Measurements from ENCODE around the gene SRSF4. TPM values are rescaled to one million over a fixed set of nuclear protein-coding genes. Genes with fewer than 3 reads are reported as not detected.

The SRSF4 gene
- total and polyA plus RNA-seq, 2 donors (not counting 1 experiment from before 2014, with no cell fraction given): 48.4 to 93.5 TPM

GRCh38 chr1:29117381-29117780, 64.3 kb downstream of the SRSF4 start:
- no peaks in the 10 kb centered on the region for H3K9me3 Mint-ChIP-seq (ENCODE audit: insufficient read depth)
- intact Hi-C loops (cut with micrococcal nuclease): no loop called here
- Histone ChIP-seq H2AFZ (ENCODE audit: insufficient read depth, low read depth, low read length, poor library complexity, severe bottlenecking) (no peak overlapping the region), H3K9me3 (ENCODE audit: control extremely low read depth in 1 of 3, control insufficient read depth in 2 of 3, insufficient read depth in 1 of 3, low read length in 2 of 3) (peaks cover 0 to 5% (median 0%) of the 10 kb centered on the region in 3 donors), H3K79me2 (ENCODE audit: control insufficient read depth, insufficient read depth, low read length) (no peaks in the 10 kb centered on the region), H3K9ac (ENCODE audit: low read length) (no peak overlapping the region), H3K27me3 (replicated peaks in 1 of 4; ENCODE audit: control extremely low read depth in 1 of 4, control insufficient read depth in 3 of 4, insufficient read depth in 4 of 4, low read length in 3 of 4) (peaks cover 0 to 16% (median 4%) of the 10 kb centered on the region in 4 experiments), H3K4me3 (ENCODE audit: control extremely low read depth in 1 of 5, extremely low read depth in 1 of 5, insufficient read depth in 1 of 5, low read depth in 2 of 5, low read length in 4 of 5) (no peak overlapping the region), H3K36me3 (replicated peaks in 1 of 2; ENCODE audit: control extremely low read depth in 1 of 2, control insufficient read depth in 1 of 2, extremely low read depth in 1 of 2, insufficient read depth in 2 of 2, low read length in 1 of 2) (peaks cover under 1 to 54% of the 10 kb centered on the region in 2 experiments), H3K4me2 (replicated peaks; ENCODE audit: low read depth, low read length, poor library complexity, severe bottlenecking) (no peak overlapping the region), H3K27ac (ENCODE audit: low read length in 2 of 2) (no peak overlapping the region), H3K4me1 (ENCODE audit: control insufficient read depth in 2 of 2, insufficient read depth in 2 of 2, low read length in 2 of 2) (peaks cover 10 to 11% of the 10 kb centered on the region in 2 donors), H4K20me1 (ENCODE audit: control insufficient read depth, insufficient read depth, low read length, poor library complexity, severe bottlenecking) (peaks cover 18% of the 10 kb centered on the region)
- no peak overlapping the region for H3K4me3 Mint-ChIP-seq
- no CpG with 5 or more reads among the region's 2 CpGs for WGBS (ENCODE audit: insufficient coverage)
- H3K27ac Mint-ChIP-seq: peak overlapping the region; percentile 24
- TF ChIP-seq CTCF (IDR thresholded peaks at IDR 0.05) (no peak), EZH2 (IDR thresholded peaks at IDR 0.05; ENCODE audit: borderline replicate concordance, insufficient read depth, low read depth, low read length, poor library complexity, severe bottlenecking) (no peak)
- ChIA-PET CTCF (no interaction called here), POLR2A (no interaction called here)
- ATAC-seq (ENCODE audit: low read depth) (no peak), DNase-seq (no peak)
- H3K4me1 Mint-ChIP-seq: peaks cover 2% of the 10 kb centered on the region
- H3K27me3 Mint-ChIP-seq: no peaks in the 10 kb centered on the region

- H3K36me3 ChIP-seq (replicated peaks in 1 of 2; ENCODE audit: control extremely low read depth in 1 of 2, control insufficient read depth in 1 of 2, extremely low read depth in 1 of 2, insufficient read depth in 2 of 2, low read length in 1 of 2): peaks cover 2 to 68% of the 10 kb centered on the region in 2 experiments
- H3K4me1 ChIP-seq (ENCODE audit: control insufficient read depth in 2 of 2, insufficient read depth in 2 of 2, low read length in 2 of 2): no peaks in the 10 kb centered on the region
- H3K9me3 Mint-ChIP-seq (ENCODE audit: insufficient read depth): no peaks in the 10 kb centered on the region
- no peaks in the 10 kb centered on the region for H3K79me2 ChIP-seq (ENCODE audit: control insufficient read depth, insufficient read depth, low read length)
- no peaks in the 10 kb centered on the region for H4K20me1 ChIP-seq (ENCODE audit: control insufficient read depth, insufficient read depth, low read length, poor library complexity, severe bottlenecking)
- DNase-seq (no peak), ATAC-seq (ENCODE audit: low read depth) (no peak)
- H3K4me1 Mint-ChIP-seq: no peaks in the 10 kb centered on the region
- no CpG with 5 or more reads among the region's 1 CpG for WGBS (ENCODE audit: insufficient coverage)
- H3K9me3 ChIP-seq (ENCODE audit: control extremely low read depth in 1 of 3, control insufficient read depth in 2 of 3, insufficient read depth in 1 of 3, low read length in 2 of 3): no peaks in the 10 kb centered on the region
- H3K9ac ChIP-seq (ENCODE audit: low read length): no peak overlapping the region
- no peak overlapping the region for H3K4me2 ChIP-seq (replicated peaks; ENCODE audit: low read depth, low read length, poor library complexity, severe bottlenecking)
- no peak overlapping the region for H3K4me3 ChIP-seq (ENCODE audit: control extremely low read depth in 1 of 5, extremely low read depth in 1 of 5, insufficient read depth in 1 of 5, low read depth in 2 of 5, low read length in 4 of 5)
- H3K27ac Mint-ChIP-seq: no peak overlapping the region
- intact Hi-C loops (cut with micrococcal nuclease): no loop called here
- H3K27me3 Mint-ChIP-seq: no peaks in the 10 kb centered on the region
- no peak overlapping the region for H2AFZ ChIP-seq (ENCODE audit: insufficient read depth, low read depth, low read length, poor library complexity, severe bottlenecking)
- H3K4me3 Mint-ChIP-seq: no peak overlapping the region
- H3K27me3 ChIP-seq (replicated peaks in 1 of 4; ENCODE audit: control extremely low read depth in 1 of 4, control insufficient read depth in 3 of 4, insufficient read depth in 4 of 4, low read length in 3 of 4): no peaks in the 10 kb centered on the region
- ChIA-PET POLR2A (no interaction called here), CTCF (interaction anchor here (0.6 to 1.0 kb wide), 2 partner anchors 8 to 603 kb away, joined by 3 to 6 read pairs; no protein-coding TSS in a partner anchor)
- no peak overlapping the region for H3K27ac ChIP-seq (ENCODE audit: low read length in 2 of 2)
- TF ChIP-seq EZH2 (IDR thresholded peaks at IDR 0.05; ENCODE audit: borderline replicate concordance, insufficient read depth, low read depth, low read length, poor library complexity, severe bottlenecking) (no peak), CTCF (IDR thresholded peaks at IDR 0.05) (no peak)
Observed at GRCh38 chr1:29114654-29115053, 67.0 kb downstream of the SRSF4 start.
